Spleen (tissue), 11 donors: ENCODE results near the gene PAN2. TPM values are rescaled to one million over a fixed set of nuclear protein-coding genes. Genes with fewer than 3 reads are reported as not detected.
"Not testable (repeated sequence)": the region's sequence is repeated elsewhere in the genome, so short reads cannot be mapped to it uniquely, and the experiment has no call there.

Source experiments
- DNase-seq: peaks from one replicate; pipeline ENCODE4 v3.0.0-alpha.2; 2020
- H3K27ac ChIP-seq, 8 donors: fragments of 200-600 bp; sonication (generic) in 7 of 8; 1 replicate in 4 of 8; 2 replicates in 4 of 8; pipeline versions ENCODE4 v1.5.0 to v1.8.0; 2016 to 2021; ENCODE audit warnings: inconsistent platforms in 4 of 8, mild to moderate bottlenecking in 4 of 8, moderate library complexity in 1 of 8
- H3K27me3 ChIP-seq, 7 donors: fragments of 200-600 bp; sonication (generic) in 6 of 7; replicated peaks in 1 of 7; 1 replicate in 4 of 7; 2 replicates in 3 of 7; pipeline versions ENCODE4 v1.5.0 to v1.8.0; 2016 to 2021; ENCODE audit warnings: inconsistent platforms in 3 of 7, mild to moderate bottlenecking in 1 of 7
- H3K36me3 ChIP-seq, 6 donors: fragments of 200-600 bp; sonication (generic) in 5 of 6; 1 replicate in 4 of 6; 2 replicates in 2 of 6; pipeline versions ENCODE4 v1.5.0 to v1.8.0; 2016 to 2021; ENCODE audit warnings: inconsistent platforms in 2 of 6
- H3K4me1 ChIP-seq, 6 donors: fragments of 200-600 bp; sonication (generic) in 5 of 6; 1 replicate in 3 of 6; 2 replicates in 3 of 6; pipeline versions ENCODE4 v1.5.0 to v1.8.0; 2016 to 2021; ENCODE audit warnings: inconsistent platforms in 3 of 6
- H3K4me3 ChIP-seq, 8 donors: fragments of 200-600 bp; sonication (generic) in 7 of 8; 1 replicate in 4 of 8; 2 replicates in 4 of 8; pipeline versions ENCODE4 v1.5.0 to v1.8.0; 2016 to 2021; ENCODE audit warnings: inconsistent platforms in 4 of 8, mild to moderate bottlenecking in 4 of 8, moderate library complexity in 2 of 8
- H3K9me3 ChIP-seq, 8 donors: fragments of 200-600 bp; sonication (generic) in 7 of 8; 1 replicate in 4 of 8; 2 replicates in 4 of 8; pipeline versions ENCODE4 v1.5.0 to v1.8.0; 2016 to 2021; ENCODE audit warnings: inconsistent platforms in 4 of 8
- POLR2A ChIP-seq, 3 donors: fragments of 450-650 bp; IDR thresholded peaks; one replicate each; pipeline ENCODE4 v1.5.1; 2017; ENCODE audit warnings: antibody characterized with exemption in 3 of 3, mild to moderate bottlenecking in 1 of 3
- POLR2AphosphoS5 ChIP-seq, 3 donors: sonication (generic); formaldehyde crosslinking; IDR thresholded peaks; one replicate each; pipeline ENCODE4 v1.5.1; 2017; ENCODE audit warnings: antibody characterized with exemption in 3 of 3
- WGBS, 5 donors: extraction: QIAGEN DNeasy Blood & Tissue Kit in 3 of 5; methylation state at CpG; one replicate each; pipeline versions ENCODE4 v1.1.5 to v1.1.7; 2013 to 2018; 5-methylcytosine and 5-hydroxymethylcytosine counted together
- intact Hi-C: fragments of 100-400 bp; cut with DNase I; formaldehyde crosslinking; loops from one replicate; pipeline ENCODE4 v1.15.0; 2023; ENCODE audit warnings: low total_unique reads
- polyA plus RNA-seq, 3 donors: library from polyadenylated mRNA; stranded (reverse); fragments of 200-250 nt; gene quantifications; one replicate each; pipeline ENCODE4 v1.2.1, GENCODE V29; 2013
- total RNA-seq, 7 donors: library from RNA; depleted of rRNA in 3 of 7; stranded (reverse); fragments of >200 nt in 3 of 7; fragmentation: NEBNext Ultra II Directional in 4 of 7; extraction: Animal tissue kit (Norgen Biotek cat#: 25700) in 4 of 7; gene quantifications; one replicate each; pipeline versions ENCODE4 v1.1.0 to v1.2.1, GENCODE V29; 2016 to 2021
- TF ChIP-seq, protein P1 (sequence below), 11 experiments: fragments of 200-600 bp in 7 of 11; fragments of 450-650 bp in 4 of 11; sonication (generic) in 4 of 11; IDR thresholded peaks in 8 of 11; conservative IDR thresholded peaks in 3 of 11; 1 replicate in 7 of 11; 2 replicates in 4 of 11; pipeline versions ENCODE4 v1.4.0 to v1.8.0; 2016 to 2021; ENCODE audit warnings: antibody characterized with exemption in 11 of 11, inconsistent platforms in 4 of 11, mild to moderate bottlenecking in 1 of 11
- donor health status: healthy with polysubstance abuse.
- donor health status: DM: no; HTN: no; CAD: no; lungs with moderate emphysema.
- donor health status: DM: no; HTN: no; CAD: no.
- donor health status: Bipolar disorder and iron deficiency.
- donor health status: healthy.
- donor health status: DM: no; HTN: no; CAD: no.
- donor health status: DM: yes; HTN: yes; CAD: no.

The PAN2 gene
- total and polyA plus RNA-seq, 10 donors, result 34.8 to 132 (median 86.8) TPM

DNA sequence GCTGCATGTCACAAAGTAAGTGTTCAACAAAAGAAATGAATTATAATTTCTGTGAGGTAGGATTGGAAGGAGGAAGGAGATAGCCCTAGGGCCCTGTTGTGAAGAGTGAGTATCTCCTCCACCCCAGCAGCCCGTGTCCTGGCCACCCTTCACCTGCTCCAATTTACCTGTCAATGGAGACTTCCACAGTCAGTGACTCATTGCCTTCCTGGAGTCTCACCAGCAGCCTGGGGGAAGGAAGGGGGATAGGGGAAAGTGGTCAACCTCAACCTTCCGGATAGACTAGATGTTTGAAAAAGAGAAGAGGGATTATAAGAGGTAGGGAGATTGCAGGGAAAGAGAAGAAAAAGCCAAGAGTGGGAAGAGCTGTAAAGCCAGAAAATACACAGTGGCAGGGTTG is 16.9 kb upstream of the PAN2 start:
- Histone ChIP-seq H3K9me3 (no peaks in the 10 kb centered on the region), H3K27ac (no peak overlapping the region), H3K4me3 (no peak overlapping the region), H3K4me1 (no peaks in the 10 kb centered on the region), H3K36me3 (peaks cover 19 to 100% (median 99%) of the 10 kb centered on the region in 6 donors), H3K27me3 (no peaks in the 10 kb centered on the region)
- DNase-seq, result peak; percentile 19
- intact Hi-C loops, result no loop called here
- 79 to 95% (median 85%) methylated on average over 2 of the region's 2 CpGs for WGBS, 5 donors
- TF ChIP-seq POLR2AphosphoS5 (IDR thresholded peaks at IDR 0.05) (no peak), POLR2A (IDR thresholded peaks at IDR 0.05) (no peak)
- TF ChIP-seq, protein P1, sequence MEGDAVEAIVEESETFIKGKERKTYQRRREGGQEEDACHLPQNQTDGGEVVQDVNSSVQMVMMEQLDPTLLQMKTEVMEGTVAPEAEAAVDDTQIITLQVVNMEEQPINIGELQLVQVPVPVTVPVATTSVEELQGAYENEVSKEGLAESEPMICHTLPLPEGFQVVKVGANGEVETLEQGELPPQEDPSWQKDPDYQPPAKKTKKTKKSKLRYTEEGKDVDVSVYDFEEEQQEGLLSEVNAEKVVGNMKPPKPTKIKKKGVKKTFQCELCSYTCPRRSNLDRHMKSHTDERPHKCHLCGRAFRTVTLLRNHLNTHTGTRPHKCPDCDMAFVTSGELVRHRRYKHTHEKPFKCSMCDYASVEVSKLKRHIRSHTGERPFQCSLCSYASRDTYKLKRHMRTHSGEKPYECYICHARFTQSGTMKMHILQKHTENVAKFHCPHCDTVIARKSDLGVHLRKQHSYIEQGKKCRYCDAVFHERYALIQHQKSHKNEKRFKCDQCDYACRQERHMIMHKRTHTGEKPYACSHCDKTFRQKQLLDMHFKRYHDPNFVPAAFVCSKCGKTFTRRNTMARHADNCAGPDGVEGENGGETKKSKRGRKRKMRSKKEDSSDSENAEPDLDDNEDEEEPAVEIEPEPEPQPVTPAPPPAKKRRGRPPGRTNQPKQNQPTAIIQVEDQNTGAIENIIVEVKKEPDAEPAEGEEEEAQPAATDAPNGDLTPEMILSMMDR (IDR thresholded peaks at IDR 0.05 in 8 of 11, conservative IDR thresholded peaks at IDR 0.05 in 3 of 11), result no peak

DNA sequence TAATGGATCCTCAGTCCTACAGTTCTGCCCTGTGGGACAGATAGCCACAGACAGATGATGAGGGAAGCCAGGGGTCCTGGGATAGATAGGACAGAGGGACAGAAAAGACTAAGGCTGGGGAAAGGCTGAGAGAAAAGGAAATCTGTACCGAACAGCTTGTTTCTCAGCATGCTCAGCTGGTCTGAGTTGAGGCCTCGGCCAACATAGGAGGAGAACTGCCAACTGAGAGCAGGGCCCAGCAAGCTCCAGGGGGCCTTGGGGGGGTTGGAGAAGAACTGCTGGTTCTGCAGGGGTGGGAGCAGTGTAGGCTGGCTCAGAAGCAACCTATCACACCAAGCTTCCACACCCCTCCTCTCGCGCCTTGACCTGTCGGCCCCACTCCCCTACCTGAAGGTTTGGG is 15.0 kb upstream of the PAN2 start:
- DNase-seq, result peak; percentile 24
- H3K27me3 ChIP-seq, result no peaks in the 10 kb centered on the region
- intact Hi-C loops, result no loop called here
- H3K4me3 ChIP-seq, result no peak overlapping the region
- no peak overlapping the region for H3K27ac ChIP-seq
- H3K36me3 ChIP-seq, result peaks cover 19 to 100% (median 97%) of the 10 kb centered on the region in 6 donors
- no peaks in the 10 kb centered on the region for H3K4me1 ChIP-seq
- no peaks in the 10 kb centered on the region for H3K9me3 ChIP-seq
- 88 to 96% (median 95%) methylated on average over 4 to 5 of the region's 5 CpGs for WGBS, 5 donors
- TF ChIP-seq POLR2AphosphoS5 (IDR thresholded peaks at IDR 0.05) (no peak), POLR2A (IDR thresholded peaks at IDR 0.05) (no peak)
- TF ChIP-seq, protein P1 (IDR thresholded peaks at IDR 0.05 in 8 of 11, conservative IDR thresholded peaks at IDR 0.05 in 3 of 11), result no peak

DNA sequence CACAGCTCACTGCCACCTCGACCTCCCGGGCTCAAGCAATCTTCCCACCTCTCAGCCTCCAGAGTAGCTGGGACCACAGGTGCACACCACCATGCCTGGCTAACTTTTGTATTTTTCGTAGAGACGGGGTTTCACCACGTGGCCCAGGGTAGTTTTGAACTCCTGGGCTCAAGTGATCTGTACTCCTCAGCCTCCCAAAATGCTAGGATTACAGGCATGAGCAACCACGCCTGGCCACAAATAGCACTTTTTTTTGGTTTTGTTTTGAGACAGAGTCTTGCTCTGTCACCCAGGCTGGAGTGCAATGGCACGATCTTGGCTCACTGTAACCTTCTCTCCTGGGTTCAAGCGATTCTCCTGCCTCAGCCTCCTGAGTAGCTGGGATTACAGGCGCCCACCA is 13.5 kb upstream of the PAN2 start:
- H3K9me3 ChIP-seq, DNase-seq, H3K4me3 ChIP-seq, intact Hi-C loops, H3K4me1 ChIP-seq, H3K27me3 ChIP-seq, H3K27ac ChIP-seq: not testable (repeated sequence)
- peaks cover 19 to 100% (median 97%) of the 10 kb centered on the region in 6 donors for H3K36me3 ChIP-seq
- 77 to 98% (median 84%) methylated on average over 9 of the region's 9 CpGs for WGBS, 5 donors

DNA sequence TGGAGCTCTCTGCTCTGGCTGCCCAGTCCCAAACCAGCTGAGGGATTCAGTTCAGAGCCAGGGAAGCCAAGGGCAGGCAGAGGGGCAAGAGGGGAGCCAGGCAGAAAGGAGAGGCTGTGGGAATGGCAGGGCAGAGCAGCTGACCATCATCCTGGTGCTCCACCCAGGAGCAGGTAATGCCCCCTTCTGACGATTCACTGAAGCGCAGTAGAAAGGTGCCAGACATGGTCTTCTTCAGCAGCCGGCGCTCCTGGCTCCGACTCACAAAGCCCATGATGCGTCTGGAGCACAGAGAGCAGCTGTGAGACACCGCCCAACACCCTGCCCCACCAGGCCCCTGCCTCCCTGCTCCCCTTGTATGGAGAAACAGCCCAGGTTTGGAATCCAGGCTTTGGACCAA is 12.9 kb upstream of the PAN2 start:
- TF ChIP-seq POLR2A (IDR thresholded peaks at IDR 0.05) (no peak), POLR2AphosphoS5 (IDR thresholded peaks at IDR 0.05) (peak in 1 of 3 donors; percentile 33)
- TF ChIP-seq, protein P1 (IDR thresholded peaks at IDR 0.05 in 8 of 11, conservative IDR thresholded peaks at IDR 0.05 in 3 of 11), result no peak
- DNase-seq, result peak; percentile 51
- Histone ChIP-seq H3K36me3 (peaks cover 19 to 100% (median 94%) of the 10 kb centered on the region in 6 donors), H3K4me3 (no peak overlapping the region), H3K27me3 (no peaks in the 10 kb centered on the region), H3K4me1 (no peaks in the 10 kb centered on the region), H3K9me3 (no peaks in the 10 kb centered on the region), H3K27ac (no peak overlapping the region)
- intact Hi-C loops, result no loop called here
- WGBS, 5 donors, result 84 to 96% (median 92%) methylated on average over 7 of the region's 7 CpGs

DNA sequence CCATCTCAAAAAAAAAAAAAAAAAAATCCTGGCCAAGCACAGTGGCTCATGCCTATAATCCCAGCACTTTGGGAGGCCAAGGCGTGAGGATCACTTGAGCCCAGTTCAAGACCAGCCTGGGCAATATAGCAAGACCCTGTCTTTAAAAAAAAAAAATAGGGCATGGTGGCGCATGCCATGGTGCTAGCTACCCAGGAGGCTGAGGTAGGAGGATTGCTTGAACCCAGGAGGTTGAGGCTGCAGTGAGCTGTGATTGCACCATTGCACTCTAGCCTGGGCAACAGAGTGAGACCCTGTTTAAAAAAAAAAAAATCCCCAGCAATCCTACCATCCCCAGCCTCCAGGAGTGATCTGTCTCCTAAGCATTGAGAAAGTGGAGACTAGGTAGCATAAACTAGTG is 8.5 kb upstream of the PAN2 start:
- DNase-seq, intact Hi-C loops, H3K27ac ChIP-seq, H3K4me3 ChIP-seq, H3K27me3 ChIP-seq, H3K9me3 ChIP-seq: not testable (repeated sequence)
- H3K36me3 ChIP-seq, result peaks cover 0 to 65% (median 50%) of the 10 kb centered on the region in 6 donors
- peaks cover 0 to 28% (median 22%) of the 10 kb centered on the region in 6 donors for H3K4me1 ChIP-seq
- 96 to 100% (median 100%) methylated on average over 2 of the region's 2 CpGs for WGBS, 5 donors
